Spleen (tissue), 7 donors: Measurements from ENCODE around the gene SH2D5.

Experiments
- POLR2A ChIP-seq, 3 donors: fragments of 450-650 bp; IDR thresholded peaks; one replicate each; pipeline ENCODE4 v1.5.1; 2017; ENCODE audit warnings: antibody characterized with exemption in 3 of 3, mild to moderate bottlenecking in 1 of 3
- TF ChIP-seq, protein P1 (sequence below), 11 experiments: fragments of 200-600 bp in 7 of 11; fragments of 450-650 bp in 4 of 11; sonication (generic) in 4 of 11; IDR thresholded peaks in 8 of 11; conservative IDR thresholded peaks in 3 of 11; 1 replicate in 7 of 11; 2 replicates in 4 of 11; pipeline versions ENCODE4 v1.4.0 to v1.8.0; 2016 to 2021; ENCODE audit warnings: antibody characterized with exemption in 11 of 11, inconsistent platforms in 4 of 11, mild to moderate bottlenecking in 1 of 11
- donor health status: DM: no; HTN: no; CAD: no; lungs with moderate emphysema.
- donor health status: DM: no; HTN: no; CAD: no.
- donor health status: DM: no; HTN: no; CAD: no.

DNA sequence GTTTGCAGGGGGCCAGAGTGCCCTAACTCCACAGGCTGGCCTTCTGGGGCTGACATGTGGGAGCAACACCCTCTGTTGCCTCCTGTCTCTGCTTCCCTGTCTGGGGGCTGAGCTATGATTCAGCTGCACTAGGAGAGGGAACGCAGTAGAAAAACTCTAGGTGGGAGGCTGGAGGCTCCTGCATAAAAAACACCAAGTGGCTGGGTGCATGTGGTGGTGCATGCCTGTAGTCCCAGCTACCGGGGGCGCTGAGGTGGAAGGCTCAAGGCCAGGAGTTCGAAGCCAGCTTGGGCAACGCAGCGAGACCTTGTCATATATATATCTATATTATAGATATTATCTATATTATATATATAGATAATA lies 20.3 kb downstream of the SH2D5 start:
- TF ChIP-seq, protein P1, sequence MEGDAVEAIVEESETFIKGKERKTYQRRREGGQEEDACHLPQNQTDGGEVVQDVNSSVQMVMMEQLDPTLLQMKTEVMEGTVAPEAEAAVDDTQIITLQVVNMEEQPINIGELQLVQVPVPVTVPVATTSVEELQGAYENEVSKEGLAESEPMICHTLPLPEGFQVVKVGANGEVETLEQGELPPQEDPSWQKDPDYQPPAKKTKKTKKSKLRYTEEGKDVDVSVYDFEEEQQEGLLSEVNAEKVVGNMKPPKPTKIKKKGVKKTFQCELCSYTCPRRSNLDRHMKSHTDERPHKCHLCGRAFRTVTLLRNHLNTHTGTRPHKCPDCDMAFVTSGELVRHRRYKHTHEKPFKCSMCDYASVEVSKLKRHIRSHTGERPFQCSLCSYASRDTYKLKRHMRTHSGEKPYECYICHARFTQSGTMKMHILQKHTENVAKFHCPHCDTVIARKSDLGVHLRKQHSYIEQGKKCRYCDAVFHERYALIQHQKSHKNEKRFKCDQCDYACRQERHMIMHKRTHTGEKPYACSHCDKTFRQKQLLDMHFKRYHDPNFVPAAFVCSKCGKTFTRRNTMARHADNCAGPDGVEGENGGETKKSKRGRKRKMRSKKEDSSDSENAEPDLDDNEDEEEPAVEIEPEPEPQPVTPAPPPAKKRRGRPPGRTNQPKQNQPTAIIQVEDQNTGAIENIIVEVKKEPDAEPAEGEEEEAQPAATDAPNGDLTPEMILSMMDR (IDR thresholded peaks at IDR 0.05 in 8 of 11, conservative IDR thresholded peaks at IDR 0.05 in 3 of 11): no peak
- no peak for TF ChIP-seq POLR2A (IDR thresholded peaks at IDR 0.05)
